NT2/D1 (cell line): ENCODE measurements around the gene MEGF8.

Experiments used
- YY1 ChIP-seq: IDR thresholded peaks from 2 replicates; pipeline ENCODE4 v1.6.1; 2011; ENCODE audit not compliant: insufficient read length, insufficient read depth
- ZNF274 ChIP-seq: IDR thresholded peaks from 2 replicates; pipeline ENCODE4 v1.6.1; 2011; ENCODE audit warnings: mild to moderate bottlenecking, low read depth, low read length

GRCh38 chr19:42426643-42427042 is 101.2 kb downstream of the MEGF8 start:
- no peak for TF ChIP-seq YY1
- TF ChIP-seq ZNF274 = no peak
